HL-60 (cell line): Measurements from ENCODE around the gene NCR2.

Experiments used
- DNase-seq, 2 experiments: peaks; one replicate each; pipeline ENCODE4 v3.0.0-alpha.2; 2010 to 2020; ENCODE audit warnings: low read depth in 1 of 2, low spot score in 1 of 2
- H3K27ac ChIP-seq: fragments of 250-450 bp; sonication (Bioruptor Pico); replicated peaks from 2 replicates; pipeline ENCODE4 v1.5.1; 2020; ENCODE audit warnings: mild to moderate bottlenecking, moderate library complexity
- H3K27me3 ChIP-seq: fragments of 250-450 bp; sonication (Bioruptor Pico); 2 replicates; pipeline ENCODE4 v1.5.1; 2021; ENCODE audit warnings: mild to moderate bottlenecking, moderate library complexity; ENCODE audit not compliant: insufficient read depth, poor library complexity, severe bottlenecking
- H3K4me3 ChIP-seq: replicated peaks from 2 replicates; pipeline ENCODE4 v1.5.1; 2011; ENCODE audit warnings: mild to moderate bottlenecking, control low read depth, low read length; ENCODE audit not compliant: insufficient read depth
- CTCF ChIP-seq: IDR thresholded peaks from one replicate; pipeline ENCODE4 v1.5.1; 2011; ENCODE audit warnings: low read length, control low read depth, inconsistent platforms; ENCODE audit not compliant: insufficient read depth
- GABPA ChIP-seq: IDR thresholded peaks from 2 replicates; pipeline ENCODE4 v1.6.1; 2012; ENCODE audit warnings: low read depth
- POLR2AphosphoS5 ChIP-seq: IDR thresholded peaks from 2 replicates; pipeline ENCODE4 v1.6.1; 2012; ENCODE audit warnings: low read depth
- SPI1 ChIP-seq: IDR thresholded peaks from 2 replicates; pipeline ENCODE4 v1.6.1; 2012; ENCODE audit warnings: low read depth, mild to moderate bottlenecking, borderline replicate concordance
- TF ChIP-seq, protein P1 (sequence below): IDR thresholded peaks from 2 replicates; pipeline ENCODE4 v1.6.1; 2012; ENCODE audit warnings: low read depth; ENCODE audit not compliant: insufficient replicate concordance

The NCR2 gene

DNA sequence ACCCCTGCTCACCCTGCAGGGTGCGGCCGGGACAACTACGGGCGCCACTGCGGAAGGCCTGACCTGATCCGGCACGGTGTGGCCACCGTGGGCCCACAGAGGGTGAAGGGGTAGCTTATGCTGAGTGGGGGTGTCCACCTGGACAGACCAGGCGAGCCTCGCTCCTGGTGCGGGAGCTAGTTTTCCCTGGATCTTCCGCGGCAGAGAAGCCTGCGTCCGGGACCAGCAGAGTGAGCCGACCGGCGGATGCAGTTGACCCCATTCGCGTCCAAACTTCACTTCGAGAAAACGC is 38.2 kb downstream of the NCR2 start:
- Histone ChIP-seq H3K27ac (no peak overlapping the region), H3K27me3 (peaks cover 71% of the 10 kb centered on the region), H3K4me3 (no peak overlapping the region)
- DNase-seq: no peak
- TF ChIP-seq GABPA (no peak), CTCF (no peak), SPI1 (no peak), POLR2AphosphoS5 (no peak)
- TF ChIP-seq, protein P1, sequence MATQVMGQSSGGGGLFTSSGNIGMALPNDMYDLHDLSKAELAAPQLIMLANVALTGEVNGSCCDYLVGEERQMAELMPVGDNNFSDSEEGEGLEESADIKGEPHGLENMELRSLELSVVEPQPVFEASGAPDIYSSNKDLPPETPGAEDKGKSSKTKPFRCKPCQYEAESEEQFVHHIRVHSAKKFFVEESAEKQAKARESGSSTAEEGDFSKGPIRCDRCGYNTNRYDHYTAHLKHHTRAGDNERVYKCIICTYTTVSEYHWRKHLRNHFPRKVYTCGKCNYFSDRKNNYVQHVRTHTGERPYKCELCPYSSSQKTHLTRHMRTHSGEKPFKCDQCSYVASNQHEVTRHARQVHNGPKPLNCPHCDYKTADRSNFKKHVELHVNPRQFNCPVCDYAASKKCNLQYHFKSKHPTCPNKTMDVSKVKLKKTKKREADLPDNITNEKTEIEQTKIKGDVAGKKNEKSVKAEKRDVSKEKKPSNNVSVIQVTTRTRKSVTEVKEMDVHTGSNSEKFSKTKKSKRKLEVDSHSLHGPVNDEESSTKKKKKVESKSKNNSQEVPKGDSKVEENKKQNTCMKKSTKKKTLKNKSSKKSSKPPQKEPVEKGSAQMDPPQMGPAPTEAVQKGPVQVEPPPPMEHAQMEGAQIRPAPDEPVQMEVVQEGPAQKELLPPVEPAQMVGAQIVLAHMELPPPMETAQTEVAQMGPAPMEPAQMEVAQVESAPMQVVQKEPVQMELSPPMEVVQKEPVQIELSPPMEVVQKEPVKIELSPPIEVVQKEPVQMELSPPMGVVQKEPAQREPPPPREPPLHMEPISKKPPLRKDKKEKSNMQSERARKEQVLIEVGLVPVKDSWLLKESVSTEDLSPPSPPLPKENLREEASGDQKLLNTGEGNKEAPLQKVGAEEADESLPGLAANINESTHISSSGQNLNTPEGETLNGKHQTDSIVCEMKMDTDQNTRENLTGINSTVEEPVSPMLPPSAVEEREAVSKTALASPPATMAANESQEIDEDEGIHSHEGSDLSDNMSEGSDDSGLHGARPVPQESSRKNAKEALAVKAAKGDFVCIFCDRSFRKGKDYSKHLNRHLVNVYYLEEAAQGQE: no peak

DNA sequence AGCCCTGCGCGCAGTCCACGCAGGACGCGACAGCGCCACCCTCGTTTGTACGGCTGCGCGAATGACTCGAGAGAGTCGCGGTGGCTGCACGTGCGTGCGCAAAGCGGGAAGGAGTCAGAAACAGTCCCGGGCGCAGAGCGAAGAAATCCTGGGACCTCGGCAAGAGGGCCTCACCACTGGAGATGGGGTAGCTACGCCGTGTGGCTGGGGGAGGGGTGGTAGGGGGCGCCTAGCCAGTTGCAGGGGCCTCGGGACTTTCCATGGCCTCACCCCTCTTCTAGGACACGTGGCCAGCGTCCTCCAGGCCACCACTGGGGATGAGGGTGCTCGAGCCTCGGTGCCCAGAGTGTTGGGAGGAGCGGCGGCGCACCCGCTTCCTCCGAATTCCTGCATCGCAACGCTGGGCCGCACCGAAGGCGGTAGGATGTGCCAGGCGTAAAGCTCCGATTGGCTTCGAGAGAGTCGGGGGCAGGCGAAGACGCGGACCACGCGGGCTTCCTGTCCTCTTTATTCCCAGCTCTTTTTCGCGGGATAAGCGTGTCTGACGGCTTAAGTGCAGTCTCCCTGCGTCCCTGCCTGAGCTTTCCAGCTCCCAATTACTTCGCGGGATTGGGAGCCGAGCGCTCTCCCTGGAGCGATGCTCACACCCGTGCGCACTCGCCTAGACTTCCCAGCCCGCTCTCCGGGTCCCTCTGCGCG is 38.7 kb downstream of the NCR2 start:
- DNase-seq: no peak
- Histone ChIP-seq H3K4me3 (no peak overlapping the region), H3K27me3 (peaks cover 70% of the 10 kb centered on the region), H3K27ac (no peak overlapping the region)
- TF ChIP-seq SPI1 (no peak), CTCF (no peak), POLR2AphosphoS5 (no peak), GABPA (no peak)
- TF ChIP-seq, protein P1: no peak

DNA sequence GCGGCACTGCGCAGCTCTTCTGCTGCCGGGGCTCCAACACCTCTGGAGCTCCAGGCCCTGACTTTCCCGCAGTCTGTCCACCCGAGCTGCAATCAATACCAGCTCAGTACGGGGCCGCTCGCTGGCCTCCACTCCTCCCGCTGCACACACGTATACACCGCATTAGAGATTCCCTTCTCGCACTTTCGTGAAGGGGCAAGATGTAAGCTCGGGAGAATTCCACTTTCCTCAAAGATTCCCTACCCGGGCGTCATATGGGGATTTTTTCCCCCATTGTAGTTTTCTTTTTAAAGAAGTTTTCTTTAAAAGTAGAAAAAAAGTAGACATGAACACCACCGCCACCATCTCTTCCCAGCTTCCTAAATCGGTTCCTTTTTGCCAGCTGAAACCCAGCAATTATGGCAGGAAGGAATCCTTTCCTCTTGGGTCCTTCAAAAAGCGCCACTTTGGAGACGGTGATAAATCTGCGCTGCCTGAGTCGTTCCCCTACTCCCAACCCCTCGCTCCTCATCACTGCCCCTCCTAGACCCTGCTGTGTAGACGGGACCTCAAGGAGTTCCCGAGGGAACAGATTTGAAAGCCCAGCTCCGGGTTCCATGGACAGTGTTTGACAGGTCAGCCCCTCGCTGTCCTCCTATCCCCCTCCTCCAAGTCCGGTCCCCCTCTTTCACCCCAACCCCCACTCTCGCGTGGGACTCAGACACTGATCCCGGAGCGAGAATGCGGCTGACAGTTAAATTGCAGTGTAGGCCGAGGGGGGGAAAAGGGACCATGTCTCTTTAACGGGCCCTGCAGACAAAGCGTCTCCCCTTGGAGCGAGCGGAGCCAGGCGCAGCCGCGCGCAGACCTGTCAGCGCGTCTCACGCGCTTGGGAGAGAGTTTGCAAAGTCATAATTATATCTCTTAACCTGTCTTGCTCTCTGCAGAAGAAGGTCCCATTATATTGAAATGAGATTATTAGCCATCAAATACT is 39.5 kb downstream of the NCR2 start:
- Histone ChIP-seq H3K27me3 (peaks cover 64% of the 10 kb centered on the region), H3K27ac (no peak overlapping the region), H3K4me3 (no peak overlapping the region)
- TF ChIP-seq POLR2AphosphoS5 (no peak), CTCF (no peak), SPI1 (no peak), GABPA (no peak)
- TF ChIP-seq, protein P1: no peak
- no peak for DNase-seq
